HG02852 (cell line): Measurements from ENCODE around the gene KLF11.
"Not testable (repeated sequence)": the region's sequence is repeated elsewhere in the genome, so short reads cannot be mapped to it uniquely, and the experiment has no call there.

Experiments used
- ATAC-seq: cut with Tn5 transposase; IDR thresholded peaks from one replicate; pipeline ENCODE4 v1.9.1; 2021; ENCODE audit warnings: mild to moderate bottlenecking, moderate library complexity; ENCODE audit not compliant: unreplicated experiment

KLF11 gene

GRCh38 chr2:10009271-10009810 is 34.0 kb upstream of the KLF11 start:
- no peak for ATAC-seq

GRCh38 chr2:10009811-10010781 is 33.3 kb upstream of the KLF11 start:
- no peak for ATAC-seq

DNA sequence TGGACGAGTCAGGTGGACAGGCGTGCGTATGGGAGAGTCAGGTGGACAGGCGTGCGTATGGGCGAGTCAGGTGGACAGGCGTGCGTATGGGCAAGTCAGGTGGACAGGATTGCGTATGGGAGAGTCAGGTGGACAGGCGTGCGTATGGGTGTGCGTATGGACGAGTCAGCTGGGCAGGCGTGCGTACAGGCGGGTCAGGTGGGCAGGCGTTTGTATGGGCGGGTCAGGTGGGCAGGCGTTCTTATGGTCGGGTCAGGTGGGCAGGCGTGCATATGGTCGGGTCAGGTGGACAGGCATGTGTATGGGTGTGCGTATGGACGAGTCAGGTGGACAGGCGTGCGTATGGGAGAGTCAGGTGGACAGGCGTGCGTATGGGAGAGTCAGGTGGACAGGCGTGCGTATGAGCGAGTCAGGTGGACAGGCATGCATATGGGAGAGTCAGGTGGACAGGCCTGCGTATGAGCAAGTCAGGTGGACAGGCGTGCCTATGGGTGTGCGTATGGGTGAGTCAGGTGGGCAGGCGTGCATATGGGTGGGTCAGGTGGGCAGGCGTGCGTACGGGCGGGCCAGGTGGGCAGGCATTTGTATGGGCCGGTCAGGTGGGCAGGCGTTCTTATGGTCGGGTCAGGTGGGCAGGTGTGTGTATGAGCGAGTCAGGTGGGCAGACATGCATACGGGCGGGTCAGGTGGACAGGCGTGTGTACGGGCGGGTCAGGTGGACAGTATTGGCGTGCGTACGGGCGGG is 32.3 kb upstream of the KLF11 start:
- ATAC-seq: not testable (repeated sequence)

- not testable (repeated sequence) for ATAC-seq
These were observed 31.6 kb upstream of the KLF11 start for GRCh38 chr2:10011606-10012325.

GRCh38 chr2:10012366-10012962 is 30.9 kb upstream of the KLF11 start:
- not testable (repeated sequence) for ATAC-seq

DNA sequence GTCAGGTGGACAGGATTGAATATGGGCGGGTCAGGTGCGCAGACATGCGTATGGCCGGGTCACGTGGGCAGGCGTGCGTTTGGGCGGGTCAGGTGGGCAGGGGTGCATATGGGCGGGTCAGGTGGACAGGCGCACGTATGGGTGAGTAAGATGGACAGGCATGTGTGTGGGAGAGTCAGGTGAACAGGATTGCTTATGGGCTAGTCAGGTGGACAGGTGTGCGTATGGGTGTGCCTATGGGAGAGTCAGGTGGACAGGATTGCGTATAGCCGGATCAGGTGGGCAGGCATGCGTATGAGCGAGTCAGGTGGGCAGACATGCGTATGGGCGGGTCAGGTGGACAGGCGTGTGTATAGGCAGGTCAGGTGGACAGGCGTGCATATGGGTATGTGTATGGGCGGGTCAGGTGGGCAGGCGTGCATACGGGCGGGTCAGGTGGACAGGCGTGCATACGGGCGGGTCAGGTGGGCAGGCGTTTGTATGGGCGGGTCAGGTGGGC is 30.3 kb upstream of the KLF11 start:
- ATAC-seq: no peak

- ATAC-seq: not testable (repeated sequence)
These were observed 29.5 kb upstream of the KLF11 start for GRCh38 chr2:10013651-10014417.

DNA sequence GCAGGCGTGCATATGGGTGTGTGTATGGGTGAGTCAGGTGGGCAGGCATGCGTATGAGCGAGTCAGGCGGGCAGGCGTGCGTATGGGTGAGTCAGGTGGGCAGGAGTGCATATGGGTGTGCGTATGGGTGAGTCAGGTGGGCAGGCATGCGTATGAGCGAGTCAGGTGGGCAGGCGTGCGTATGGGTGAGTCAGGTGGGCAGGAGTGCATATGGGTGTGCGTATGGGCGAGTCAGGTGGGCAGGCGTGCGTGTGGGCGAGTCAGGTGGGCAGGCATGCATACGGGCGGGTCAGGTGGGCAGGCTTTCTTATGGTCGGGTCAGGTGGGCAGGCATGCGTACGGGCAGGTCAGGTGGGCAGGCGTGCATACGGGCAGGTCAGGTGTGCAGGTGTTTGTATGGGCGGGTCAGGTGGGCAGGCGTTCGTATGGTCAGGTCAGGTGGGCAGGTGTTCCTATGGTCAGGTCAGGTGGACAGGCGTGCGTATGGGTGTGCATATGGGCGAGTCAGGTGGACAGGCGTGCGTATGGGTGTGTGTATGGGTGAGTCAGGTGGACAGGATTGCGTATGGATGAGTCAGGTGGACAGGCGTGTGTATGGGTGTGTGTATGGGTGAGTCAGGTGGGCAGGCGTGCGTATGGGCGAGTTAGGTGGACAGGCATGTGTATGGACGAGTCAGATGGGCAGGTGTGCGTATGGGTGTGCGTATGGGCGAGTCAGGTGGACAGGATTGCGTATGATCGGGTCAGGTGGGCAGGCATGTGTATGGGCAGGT is 28.7 kb upstream of the KLF11 start:
- no peak for ATAC-seq

- not testable (repeated sequence) for ATAC-seq
These were observed 27.9 kb upstream of the KLF11 start for GRCh38 chr2:10015376-10015989.

DNA sequence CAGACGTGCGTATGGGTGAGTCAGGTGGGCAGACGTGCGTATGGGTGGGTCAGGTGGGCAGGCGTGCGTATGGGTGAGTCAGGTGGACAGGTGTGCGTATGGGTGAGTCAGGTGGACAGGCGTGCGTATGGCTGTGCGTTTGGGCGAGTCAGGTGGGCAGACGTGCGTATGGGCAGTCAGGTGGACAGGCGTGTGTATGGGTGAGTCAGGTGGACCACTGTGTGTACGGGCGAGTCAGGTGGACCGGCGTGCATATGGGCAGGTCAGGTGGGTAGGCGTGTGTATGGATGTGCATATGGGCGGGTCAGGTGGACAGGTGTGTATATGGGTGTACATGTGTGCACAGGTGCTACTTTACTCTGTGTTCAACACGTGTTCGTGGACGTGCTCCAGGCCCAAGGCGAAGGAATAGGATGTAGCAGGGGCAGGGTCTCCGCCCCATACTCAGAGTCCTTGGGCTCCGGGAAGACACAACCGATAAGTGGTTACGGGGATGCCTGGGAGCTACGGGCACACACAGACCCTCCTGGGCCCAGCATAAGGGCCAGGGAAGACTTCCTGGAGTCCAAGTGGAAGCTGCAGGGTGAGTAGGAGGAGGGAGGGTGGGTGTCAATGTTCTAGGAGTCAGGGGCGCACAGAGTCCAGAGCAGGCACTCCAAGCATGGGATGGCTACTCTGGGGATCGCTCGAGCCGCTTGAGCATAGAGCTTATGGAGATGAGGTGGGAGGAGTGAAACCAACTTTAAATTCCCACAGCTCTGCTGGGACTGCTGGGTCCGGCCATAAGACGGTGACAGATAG is 27.1 kb upstream of the KLF11 start:
- no peak for ATAC-seq

DNA sequence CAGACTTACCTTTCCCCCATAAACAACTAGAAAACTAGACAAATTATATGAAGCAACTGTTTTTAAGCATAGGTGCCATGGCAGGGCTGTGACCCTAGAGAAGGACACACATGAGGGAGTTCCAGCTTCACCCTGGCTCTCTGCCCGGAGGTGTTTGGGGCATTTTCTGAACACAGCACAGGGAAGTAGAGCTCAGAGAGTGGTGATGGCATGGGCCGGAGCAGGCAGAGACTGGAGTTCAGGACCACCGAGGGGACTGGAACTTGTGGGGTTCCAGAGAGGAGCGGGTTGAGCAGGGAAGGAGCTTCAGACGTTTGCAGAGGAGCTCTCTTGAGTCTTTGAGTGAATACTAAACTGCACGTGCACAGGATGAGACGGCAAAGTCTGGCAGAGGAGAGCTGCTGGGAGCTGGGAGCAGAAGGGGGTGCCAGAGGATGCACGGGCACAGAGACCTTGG is 26.5 kb upstream of the KLF11 start:
- ATAC-seq: no peak

DNA sequence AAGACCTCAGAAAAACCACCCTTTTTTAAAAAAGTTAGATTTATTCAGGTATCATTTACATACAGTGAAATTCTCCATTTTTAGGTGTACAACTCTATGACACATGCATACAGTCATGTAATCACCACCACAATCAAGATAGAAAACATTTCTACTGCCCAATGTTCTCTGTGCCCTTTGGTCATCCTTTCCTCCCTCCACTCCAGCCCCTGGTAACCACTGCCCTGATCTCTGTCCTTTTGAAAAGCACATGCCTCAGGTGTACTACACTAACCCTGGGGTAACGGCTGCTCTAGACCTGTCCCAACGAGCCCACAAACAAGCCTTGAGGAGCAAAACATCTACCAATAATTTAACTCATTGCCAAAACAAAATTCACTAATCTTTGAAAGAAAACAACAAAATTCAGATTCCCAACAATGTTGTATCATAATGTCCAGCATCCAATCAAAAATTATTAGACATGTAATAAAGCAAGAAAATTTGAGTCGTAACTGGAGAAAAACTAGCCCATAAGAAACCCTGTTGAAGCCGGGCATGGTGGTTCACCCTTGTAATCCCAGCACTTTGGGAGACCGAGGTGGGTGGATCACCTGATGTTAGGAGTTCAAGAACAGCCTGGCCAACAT is 25.9 kb upstream of the KLF11 start:
- ATAC-seq: no peak

- no peak for ATAC-seq
These were observed 24.2 kb upstream of the KLF11 start for GRCh38 chr2:10019174-10019573.

DNA sequence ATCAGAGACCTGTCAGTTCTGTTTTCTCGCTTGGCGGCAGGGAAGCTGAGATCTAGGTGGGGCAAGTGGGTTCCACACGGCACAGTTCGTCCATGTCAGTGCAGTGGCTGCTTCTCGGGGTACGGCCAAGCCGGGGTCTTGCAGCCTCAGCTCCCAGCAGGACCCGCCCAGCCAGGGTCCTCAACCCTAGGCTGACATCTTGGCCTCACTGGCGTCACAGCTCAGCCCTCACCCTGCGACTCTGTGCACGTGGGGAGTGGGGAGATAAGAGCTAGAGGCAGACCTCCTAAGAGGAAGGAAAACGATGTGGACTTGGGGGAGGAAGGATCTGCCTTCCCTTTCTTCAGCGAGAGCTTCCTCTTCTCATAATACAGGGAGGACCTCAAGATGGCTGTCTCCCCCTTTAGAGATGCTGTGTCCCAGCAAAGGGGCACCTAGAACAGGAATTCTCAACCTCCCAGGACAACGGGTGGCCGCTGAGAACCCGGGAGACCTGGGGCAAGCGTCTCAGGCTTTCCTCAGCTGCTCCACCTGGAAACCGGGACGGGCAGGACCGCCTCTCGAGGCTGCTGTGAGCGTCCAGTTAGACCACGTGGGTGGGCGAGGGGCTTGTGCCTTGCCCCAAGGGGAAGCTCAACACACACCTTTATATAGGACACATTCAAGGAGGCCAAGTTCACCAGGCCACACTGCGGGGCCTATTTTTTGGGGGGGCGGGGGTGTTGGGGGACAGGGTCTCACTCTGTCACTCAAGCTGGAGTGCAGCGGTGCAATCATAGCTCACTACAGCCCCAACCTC is 23.5 kb upstream of the KLF11 start:
- ATAC-seq: no peak

GRCh38 chr2:10022041-10022421 is 21.3 kb upstream of the KLF11 start:
- ATAC-seq: no peak

GRCh38 chr2:10022445-10022844 is 20.9 kb upstream of the KLF11 start:
- ATAC-seq: no peak
